NT2/D1 (cell line): ENCODE data around the gene LRCH1.

Source experiments
- DNase-seq: peaks from one replicate; pipeline ENCODE4 v3.0.0-alpha.2; 2011; ENCODE audit warnings: low read depth, low spot score
- H3K27me3 ChIP-seq: 2 replicates; pipeline ENCODE4 v1.6.0; 2011; ENCODE audit warnings: mild to moderate bottlenecking; ENCODE audit not compliant: insufficient read length, insufficient read depth
- H3K36me3 ChIP-seq: 2 replicates; pipeline ENCODE4 v1.6.1; 2011; ENCODE audit warnings: mild to moderate bottlenecking, low read length, mixed read lengths; ENCODE audit not compliant: insufficient read depth, insufficient read length
- H3K4me1 ChIP-seq: 2 replicates; pipeline ENCODE4 v1.5.1; 2011; ENCODE audit not compliant: insufficient read depth, insufficient read length
- H3K4me3 ChIP-seq: 2 replicates; pipeline ENCODE4 v1.5.1; 2011; ENCODE audit warnings: low read depth; ENCODE audit not compliant: insufficient read length
- H3K9ac ChIP-seq: 2 replicates; pipeline ENCODE4 v1.6.0; 2011; ENCODE audit warnings: low read depth; ENCODE audit not compliant: insufficient read length
- H3K9me3 ChIP-seq: 2 replicates; pipeline ENCODE4 v1.5.1; 2011; ENCODE audit warnings: mild to moderate bottlenecking, low read length; ENCODE audit not compliant: insufficient read depth
- SUZ12 ChIP-seq: IDR thresholded peaks from 2 replicates; pipeline ENCODE4 v1.6.1; 2011; ENCODE audit not compliant: insufficient read length, insufficient read depth; ENCODE audit errors: extremely low read depth
- YY1 ChIP-seq: IDR thresholded peaks from 2 replicates; pipeline ENCODE4 v1.6.1; 2011; ENCODE audit not compliant: insufficient read length, insufficient read depth
- ZNF274 ChIP-seq: IDR thresholded peaks from 2 replicates; pipeline ENCODE4 v1.6.1; 2011; ENCODE audit warnings: mild to moderate bottlenecking, low read depth, low read length

LRCH1 gene

GRCh38 chr13:46555722-46556417 is 2.9 kb downstream of the LRCH1 start:
- H3K36me3 ChIP-seq = no peaks in the 10 kb centered on the region
- H3K4me3 ChIP-seq = no peak overlapping the region
- H3K27me3 ChIP-seq = peaks cover 32% of the 10 kb centered on the region
- H3K4me1 ChIP-seq = no peaks in the 10 kb centered on the region
- TF ChIP-seq SUZ12 = no peak
- TF ChIP-seq YY1 = no peak
- no peak for TF ChIP-seq ZNF274
- no peaks in the 10 kb centered on the region for H3K9me3 ChIP-seq
- DNase-seq = no peak
- no peak overlapping the region for H3K9ac ChIP-seq

GRCh38 chr13:46556418-46556779 is 3.4 kb downstream of the LRCH1 start:
- no peak for TF ChIP-seq SUZ12
- no peak for TF ChIP-seq YY1
- no peak for TF ChIP-seq ZNF274

GRCh38 chr13:46559272-46559805 is 6.4 kb downstream of the LRCH1 start:
- H3K4me3 ChIP-seq = no peak overlapping the region
- H3K4me1 ChIP-seq = no peaks in the 10 kb centered on the region
- TF ChIP-seq YY1 (no peak), SUZ12 (no peak), ZNF274 (no peak)
- H3K9ac ChIP-seq = no peak overlapping the region
- H3K27me3 ChIP-seq = peaks cover 10% of the 10 kb centered on the region
- no peak for DNase-seq
- no peaks in the 10 kb centered on the region for H3K9me3 ChIP-seq
- no peaks in the 10 kb centered on the region for H3K36me3 ChIP-seq

More at GRCh38 chr13:46556418-46556779, 3.4 kb downstream of the LRCH1 start:
- Histone ChIP-seq H3K4me1 (no peaks in the 10 kb centered on the region), H3K4me3 (no peak overlapping the region), H3K27me3 (peaks cover 32% of the 10 kb centered on the region), H3K9ac (no peak overlapping the region), H3K36me3 (no peaks in the 10 kb centered on the region), H3K9me3 (no peaks in the 10 kb centered on the region)
- no peak for DNase-seq

- H3K27me3 ChIP-seq = no peaks in the 10 kb centered on the region
- TF ChIP-seq SUZ12 (no peak), ZNF274 (no peak), YY1 (no peak)
- no peak for DNase-seq
- H3K4me1 ChIP-seq = no peaks in the 10 kb centered on the region
- no peak overlapping the region for H3K9ac ChIP-seq
- H3K36me3 ChIP-seq = no peaks in the 10 kb centered on the region
- H3K4me3 ChIP-seq = no peak overlapping the region
- H3K9me3 ChIP-seq = no peaks in the 10 kb centered on the region
Observed at GRCh38 chr13:46560778-46561177, 7.8 kb downstream of the LRCH1 start.

- no peak for TF ChIP-seq ZNF274
- no peak for TF ChIP-seq YY1
- no peak for TF ChIP-seq SUZ12
- Histone ChIP-seq H3K9me3 (no peaks in the 10 kb centered on the region), H3K4me1 (no peaks in the 10 kb centered on the region), H3K4me3 (no peak overlapping the region), H3K36me3 (no peaks in the 10 kb centered on the region), H3K9ac (no peak overlapping the region), H3K27me3 (no peaks in the 10 kb centered on the region)
- no peak for DNase-seq
Observed at GRCh38 chr13:46561286-46561685, 8.3 kb downstream of the LRCH1 start.

GRCh38 chr13:46561691-46562090 is 8.7 kb downstream of the LRCH1 start:
- DNase-seq = no peak
- Histone ChIP-seq H3K9ac (no peak overlapping the region), H3K4me1 (no peaks in the 10 kb centered on the region), H3K36me3 (no peaks in the 10 kb centered on the region), H3K9me3 (no peaks in the 10 kb centered on the region), H3K4me3 (no peak overlapping the region), H3K27me3 (no peaks in the 10 kb centered on the region)
- TF ChIP-seq SUZ12 (no peak), YY1 (no peak), ZNF274 (no peak)

GRCh38 chr13:46562152-46562551 is 9.2 kb downstream of the LRCH1 start:
- DNase-seq = no peak
- no peaks in the 10 kb centered on the region for H3K9me3 ChIP-seq
- no peaks in the 10 kb centered on the region for H3K27me3 ChIP-seq
- H3K9ac ChIP-seq = no peak overlapping the region
- no peak overlapping the region for H3K4me3 ChIP-seq
- TF ChIP-seq YY1 = no peak
- TF ChIP-seq ZNF274 = no peak
- TF ChIP-seq SUZ12 = no peak
- no peaks in the 10 kb centered on the region for H3K36me3 ChIP-seq
- H3K4me1 ChIP-seq = no peaks in the 10 kb centered on the region
